Measurements from ENCODE around the gene FKTN. TPM values are rescaled to one million over a fixed set of nuclear protein-coding genes. Genes with fewer than 3 reads are reported as not detected.

FKTN gene
- total RNA-seq, 1 experiment from 2014 or later, result 10.8 TPM

GRCh38 chr9:105539452-105539851, 18.5 kb upstream of the FKTN start:
- no peak for DNase-seq (ENCODE audit: low spot score)

More at GRCh38 chr9:105539452-105539851, 18.5 kb upstream of the FKTN start:
- ChIA-PET POLR2A (no interaction called here), CTCF (no interaction called here)
- 0 out of 2 replicates have a peak, but pooled peaks have one; percentile 34 for ATAC-seq
- H3K27me3 Mint-ChIP-seq (ENCODE audit: low read depth), result no peaks in the 10 kb centered on the region
- no peak overlapping the region for H3K27ac Mint-ChIP-seq
- H3K4me3 Mint-ChIP-seq, result no peak overlapping the region
- H3K9me3 Mint-ChIP-seq, result no peaks in the 10 kb centered on the region
- peaks cover 8% of the 10 kb centered on the region for H3K36me3 Mint-ChIP-seq
- H3K4me1 Mint-ChIP-seq, result no peaks in the 10 kb centered on the region
- TF ChIP-seq ZBTB43 (CRISPR knock-in tag; IDR thresholded peaks at IDR 0.05) (no peak), CTCF (IDR thresholded peaks at IDR 0.05) (no peak), PREB (CRISPR knock-in tag; IDR thresholded peaks at IDR 0.05; ENCODE audit: borderline replicate concordance) (no peak), IRF2 (CRISPR knock-in tag; IDR thresholded peaks at IDR 0.05; ENCODE audit: borderline replicate concordance, low read depth) (no peak), SMAD3 (CRISPR knock-in tag; IDR thresholded peaks at IDR 0.05; ENCODE audit: borderline replicate concordance) (no peak), NR1H2 (CRISPR knock-in tag; IDR thresholded peaks at IDR 0.05) (no peak), RORB (CRISPR knock-in tag; IDR thresholded peaks at IDR 0.05) (no peak), JAZF1 (CRISPR knock-in tag; IDR thresholded peaks at IDR 0.05) (no peak), SMAD4 (CRISPR knock-in tag; IDR thresholded peaks at IDR 0.05) (no peak), EMX1 (CRISPR knock-in tag; IDR thresholded peaks at IDR 0.05) (no peak), ARID4B (CRISPR knock-in tag; IDR thresholded peaks at IDR 0.05; ENCODE audit: borderline replicate concordance) (no peak)
- TF ChIP-seq, protein P1, sequence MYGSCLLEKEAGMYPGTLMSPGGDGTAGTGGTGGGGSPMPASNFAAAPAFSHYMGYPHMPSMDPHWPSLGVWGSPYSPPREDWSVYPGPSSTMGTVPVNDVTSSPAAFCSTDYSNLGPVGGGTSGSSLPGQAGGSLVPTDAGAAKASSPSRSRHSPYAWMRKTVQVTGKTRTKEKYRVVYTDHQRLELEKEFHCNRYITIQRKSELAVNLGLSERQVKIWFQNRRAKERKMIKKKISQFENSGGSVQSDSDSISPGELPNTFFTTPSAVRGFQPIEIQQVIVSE (CRISPR knock-in tag; IDR thresholded peaks at IDR 0.05; ENCODE audit: borderline replicate concordance), result no peak
- TF ChIP-seq, protein P2, sequence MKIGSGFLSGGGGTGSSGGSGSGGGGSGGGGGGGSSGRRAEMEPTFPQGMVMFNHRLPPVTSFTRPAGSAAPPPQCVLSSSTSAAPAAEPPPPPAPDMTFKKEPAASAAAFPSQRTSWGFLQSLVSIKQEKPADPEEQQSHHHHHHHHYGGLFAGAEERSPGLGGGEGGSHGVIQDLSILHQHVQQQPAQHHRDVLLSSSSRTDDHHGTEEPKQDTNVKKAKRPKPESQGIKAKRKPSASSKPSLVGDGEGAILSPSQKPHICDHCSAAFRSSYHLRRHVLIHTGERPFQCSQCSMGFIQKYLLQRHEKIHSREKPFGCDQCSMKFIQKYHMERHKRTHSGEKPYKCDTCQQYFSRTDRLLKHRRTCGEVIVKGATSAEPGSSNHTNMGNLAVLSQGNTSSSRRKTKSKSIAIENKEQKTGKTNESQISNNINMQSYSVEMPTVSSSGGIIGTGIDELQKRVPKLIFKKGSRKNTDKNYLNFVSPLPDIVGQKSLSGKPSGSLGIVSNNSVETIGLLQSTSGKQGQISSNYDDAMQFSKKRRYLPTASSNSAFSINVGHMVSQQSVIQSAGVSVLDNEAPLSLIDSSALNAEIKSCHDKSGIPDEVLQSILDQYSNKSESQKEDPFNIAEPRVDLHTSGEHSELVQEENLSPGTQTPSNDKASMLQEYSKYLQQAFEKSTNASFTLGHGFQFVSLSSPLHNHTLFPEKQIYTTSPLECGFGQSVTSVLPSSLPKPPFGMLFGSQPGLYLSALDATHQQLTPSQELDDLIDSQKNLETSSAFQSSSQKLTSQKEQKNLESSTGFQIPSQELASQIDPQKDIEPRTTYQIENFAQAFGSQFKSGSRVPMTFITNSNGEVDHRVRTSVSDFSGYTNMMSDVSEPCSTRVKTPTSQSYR (CRISPR knock-in tag; IDR thresholded peaks at IDR 0.05), result no peak

All from WTC11 (cell line).